MM.1S (cell line): Measurements from ENCODE around the gene ZCCHC3.

Source experiments
- EZH2 ChIP-seq: fragments of 300-600 bp; sonication (generic); optimal IDR thresholded peaks from 2 replicates; pipeline ENCODE3; 2017; ENCODE audit warnings: low read depth, mild to moderate bottlenecking, antibody characterized with exemption, low read length, mixed read lengths
- EZH2phosphoT487 ChIP-seq: fragments of 300-600 bp; sonication (generic); IDR thresholded peaks from 2 replicates; pipeline ENCODE4 v1.6.1; 2018; ENCODE audit warnings: antibody characterized with exemption, low read length
- TF ChIP-seq, protein P1 (sequence below): fragments of 300-600 bp; sonication (generic); IDR thresholded peaks from 2 replicates; pipeline ENCODE4 v1.5.1; 2016; ENCODE audit warnings: antibody characterized with exemption, low read length, mixed read lengths

DNA sequence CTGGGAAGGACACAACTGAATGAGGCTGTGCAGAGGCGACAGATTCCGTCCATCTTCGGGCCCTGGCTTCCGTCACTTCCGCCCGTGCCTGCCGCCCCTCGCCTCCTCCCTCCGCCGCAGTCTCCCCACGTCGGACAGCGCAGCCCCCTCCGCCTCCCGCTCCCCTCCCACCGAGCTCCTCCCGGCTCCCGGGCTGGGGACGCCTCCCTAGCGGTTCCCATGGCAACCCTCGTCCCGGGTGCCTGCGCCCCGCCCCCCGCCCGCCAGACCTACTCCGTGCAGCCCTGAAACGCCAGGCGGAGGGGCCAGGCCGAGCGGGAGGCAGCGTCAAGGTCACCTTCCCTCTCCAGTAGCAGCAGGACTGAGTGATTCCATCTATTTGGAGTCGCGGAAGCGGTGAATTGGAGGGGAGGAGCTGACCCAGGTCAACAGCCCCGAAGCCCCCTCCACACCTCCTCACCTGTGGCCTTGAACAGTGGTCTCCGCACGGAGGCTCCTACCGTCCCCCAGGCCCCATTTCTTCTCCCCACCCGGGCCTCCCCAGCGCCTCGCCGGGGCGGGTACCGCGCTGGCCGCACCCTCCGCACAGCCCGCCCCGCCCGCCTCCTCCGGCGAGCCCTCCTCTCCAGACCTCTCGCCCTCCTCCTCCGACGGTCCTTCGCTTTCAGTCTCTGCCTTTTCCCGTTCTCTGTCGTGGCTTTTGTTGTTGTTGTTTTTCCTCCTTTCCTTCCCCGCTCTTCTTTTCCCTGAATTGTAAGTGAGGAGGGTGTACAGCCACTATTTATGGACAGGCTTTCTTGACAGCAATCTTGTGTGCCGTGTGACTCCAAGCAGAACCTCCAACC, 50.5 kb downstream of the ZCCHC3 start:
- TF ChIP-seq, protein P1, sequence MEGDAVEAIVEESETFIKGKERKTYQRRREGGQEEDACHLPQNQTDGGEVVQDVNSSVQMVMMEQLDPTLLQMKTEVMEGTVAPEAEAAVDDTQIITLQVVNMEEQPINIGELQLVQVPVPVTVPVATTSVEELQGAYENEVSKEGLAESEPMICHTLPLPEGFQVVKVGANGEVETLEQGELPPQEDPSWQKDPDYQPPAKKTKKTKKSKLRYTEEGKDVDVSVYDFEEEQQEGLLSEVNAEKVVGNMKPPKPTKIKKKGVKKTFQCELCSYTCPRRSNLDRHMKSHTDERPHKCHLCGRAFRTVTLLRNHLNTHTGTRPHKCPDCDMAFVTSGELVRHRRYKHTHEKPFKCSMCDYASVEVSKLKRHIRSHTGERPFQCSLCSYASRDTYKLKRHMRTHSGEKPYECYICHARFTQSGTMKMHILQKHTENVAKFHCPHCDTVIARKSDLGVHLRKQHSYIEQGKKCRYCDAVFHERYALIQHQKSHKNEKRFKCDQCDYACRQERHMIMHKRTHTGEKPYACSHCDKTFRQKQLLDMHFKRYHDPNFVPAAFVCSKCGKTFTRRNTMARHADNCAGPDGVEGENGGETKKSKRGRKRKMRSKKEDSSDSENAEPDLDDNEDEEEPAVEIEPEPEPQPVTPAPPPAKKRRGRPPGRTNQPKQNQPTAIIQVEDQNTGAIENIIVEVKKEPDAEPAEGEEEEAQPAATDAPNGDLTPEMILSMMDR = no peak
- TF ChIP-seq EZH2phosphoT487 = no peak
- TF ChIP-seq EZH2 = no peak
